IMR-90 (cell line): ENCODE results near the gene NPW.

Experiments
- BHLHE40 ChIP-seq: fragments of 150-350 bp; IDR thresholded peaks from 2 replicates; pipeline ENCODE4 v1.6.1; 2016; ENCODE audit warnings: mild to moderate bottlenecking, low read depth, low read length
- CEBPB ChIP-seq: IDR thresholded peaks from 2 replicates; pipeline ENCODE4 v1.6.1; 2012; ENCODE audit warnings: low read depth, low read length, improper control_type of control experiment
- CHD1 ChIP-seq: IDR thresholded peaks from 2 replicates; pipeline ENCODE4 v1.6.1; 2012; ENCODE audit warnings: low read depth, low read length, improper control_type of control experiment
- FOS ChIP-seq: fragments of 150-350 bp; IDR thresholded peaks from 2 replicates; pipeline ENCODE4 v1.6.1; 2016; ENCODE audit warnings: low read depth, low read length
- MAZ ChIP-seq: IDR thresholded peaks from 2 replicates; pipeline ENCODE4 v1.6.1; 2012; ENCODE audit warnings: low read depth, mild to moderate bottlenecking, low read length, improper control_type of control experiment, moderate library complexity, borderline replicate concordance
- MXI1 ChIP-seq: IDR thresholded peaks from 2 replicates; pipeline ENCODE4 v1.6.1; 2012; ENCODE audit warnings: low read depth, mild to moderate bottlenecking, low read length, moderate library complexity, borderline replicate concordance
- POLR2A ChIP-seq: IDR thresholded peaks from 2 replicates; pipeline ENCODE4 v1.6.1; 2012; ENCODE audit warnings: mild to moderate bottlenecking, low read depth, low read length
- RAD21 ChIP-seq: IDR thresholded peaks from 2 replicates; pipeline ENCODE4 v1.6.1; 2012; ENCODE audit warnings: low read length, improper control_type of control experiment
- RCOR1 ChIP-seq: IDR thresholded peaks from 2 replicates; pipeline ENCODE4 v1.6.1; 2012; ENCODE audit warnings: mild to moderate bottlenecking, low read length, improper control_type of control experiment; ENCODE audit not compliant: insufficient replicate concordance
- RFX5 ChIP-seq: IDR thresholded peaks from 2 replicates; pipeline ENCODE4 v1.8.0; 2012; ENCODE audit warnings: low read depth, mild to moderate bottlenecking, low read length, moderate library complexity
- SMC3 ChIP-seq: fragments of 150-350 bp; IDR thresholded peaks from 2 replicates; pipeline ENCODE4 v1.6.1; 2016; ENCODE audit warnings: low read depth, mild to moderate bottlenecking, antibody characterized with exemption, low read length, moderate library complexity
- TF ChIP-seq, protein P1 (sequence below): conservative IDR thresholded peaks from 2 replicates; pipeline ENCODE4 v1.5.1; 2012; ENCODE audit warnings: mild to moderate bottlenecking, low read depth, low read length, improper control_type of control experiment
- TF ChIP-seq, protein P2 (sequence below): fragments of 150-350 bp; IDR thresholded peaks from 2 replicates; pipeline ENCODE4 v1.6.1; 2016; ENCODE audit warnings: low read depth, mild to moderate bottlenecking, low read length, moderate library complexity, borderline replicate concordance
- TF ChIP-seq, protein P3 (sequence below): fragments of 150-350 bp; IDR thresholded peaks from 2 replicates; pipeline ENCODE4 v1.6.1; 2017; ENCODE audit warnings: mild to moderate bottlenecking, antibody characterized with exemption, low read length, low read depth

DNA sequence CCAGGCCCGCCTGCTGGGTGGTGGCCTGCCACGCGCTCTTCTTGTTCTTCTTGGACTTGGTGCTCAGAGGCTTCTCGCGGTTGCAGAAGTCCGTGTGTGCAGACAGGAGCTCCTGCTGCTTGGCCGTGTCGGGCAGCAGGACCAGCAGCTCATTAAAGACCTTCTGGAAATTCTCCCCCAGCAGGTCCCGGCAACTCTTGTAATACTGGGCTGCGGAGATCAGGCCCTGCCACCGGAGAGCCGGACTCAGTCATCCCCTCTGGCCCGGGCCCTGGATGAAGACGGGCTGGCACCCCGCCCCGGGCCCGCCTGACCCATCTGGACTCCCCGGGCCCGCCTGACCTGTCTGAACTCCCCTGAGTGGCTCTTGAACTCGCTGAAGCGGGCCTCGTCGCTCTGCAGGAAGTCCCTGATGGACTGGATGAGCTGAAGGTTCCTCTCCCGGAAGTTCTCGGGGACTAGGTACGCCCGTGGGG lies 21.2 kb upstream of the NPW start:
- TF ChIP-seq, protein P1, sequence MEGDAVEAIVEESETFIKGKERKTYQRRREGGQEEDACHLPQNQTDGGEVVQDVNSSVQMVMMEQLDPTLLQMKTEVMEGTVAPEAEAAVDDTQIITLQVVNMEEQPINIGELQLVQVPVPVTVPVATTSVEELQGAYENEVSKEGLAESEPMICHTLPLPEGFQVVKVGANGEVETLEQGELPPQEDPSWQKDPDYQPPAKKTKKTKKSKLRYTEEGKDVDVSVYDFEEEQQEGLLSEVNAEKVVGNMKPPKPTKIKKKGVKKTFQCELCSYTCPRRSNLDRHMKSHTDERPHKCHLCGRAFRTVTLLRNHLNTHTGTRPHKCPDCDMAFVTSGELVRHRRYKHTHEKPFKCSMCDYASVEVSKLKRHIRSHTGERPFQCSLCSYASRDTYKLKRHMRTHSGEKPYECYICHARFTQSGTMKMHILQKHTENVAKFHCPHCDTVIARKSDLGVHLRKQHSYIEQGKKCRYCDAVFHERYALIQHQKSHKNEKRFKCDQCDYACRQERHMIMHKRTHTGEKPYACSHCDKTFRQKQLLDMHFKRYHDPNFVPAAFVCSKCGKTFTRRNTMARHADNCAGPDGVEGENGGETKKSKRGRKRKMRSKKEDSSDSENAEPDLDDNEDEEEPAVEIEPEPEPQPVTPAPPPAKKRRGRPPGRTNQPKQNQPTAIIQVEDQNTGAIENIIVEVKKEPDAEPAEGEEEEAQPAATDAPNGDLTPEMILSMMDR = no peak
- TF ChIP-seq POLR2A = no peak
- no peak for TF ChIP-seq RCOR1
- no peak for TF ChIP-seq CEBPB
- no peak for TF ChIP-seq MAZ
- no peak for TF ChIP-seq FOS
- TF ChIP-seq CHD1 = no peak
- TF ChIP-seq RAD21 = no peak
- TF ChIP-seq, protein P2, sequence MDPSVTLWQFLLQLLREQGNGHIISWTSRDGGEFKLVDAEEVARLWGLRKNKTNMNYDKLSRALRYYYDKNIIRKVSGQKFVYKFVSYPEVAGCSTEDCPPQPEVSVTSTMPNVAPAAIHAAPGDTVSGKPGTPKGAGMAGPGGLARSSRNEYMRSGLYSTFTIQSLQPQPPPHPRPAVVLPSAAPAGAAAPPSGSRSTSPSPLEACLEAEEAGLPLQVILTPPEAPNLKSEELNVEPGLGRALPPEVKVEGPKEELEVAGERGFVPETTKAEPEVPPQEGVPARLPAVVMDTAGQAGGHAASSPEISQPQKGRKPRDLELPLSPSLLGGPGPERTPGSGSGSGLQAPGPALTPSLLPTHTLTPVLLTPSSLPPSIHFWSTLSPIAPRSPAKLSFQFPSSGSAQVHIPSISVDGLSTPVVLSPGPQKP = no peak
- TF ChIP-seq, protein P3, sequence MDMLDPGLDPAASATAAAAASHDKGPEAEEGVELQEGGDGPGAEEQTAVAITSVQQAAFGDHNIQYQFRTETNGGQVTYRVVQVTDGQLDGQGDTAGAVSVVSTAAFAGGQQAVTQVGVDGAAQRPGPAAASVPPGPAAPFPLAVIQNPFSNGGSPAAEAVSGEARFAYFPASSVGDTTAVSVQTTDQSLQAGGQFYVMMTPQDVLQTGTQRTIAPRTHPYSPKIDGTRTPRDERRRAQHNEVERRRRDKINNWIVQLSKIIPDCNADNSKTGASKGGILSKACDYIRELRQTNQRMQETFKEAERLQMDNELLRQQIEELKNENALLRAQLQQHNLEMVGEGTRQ = no peak
- TF ChIP-seq MXI1 = no peak
- no peak for TF ChIP-seq RFX5
- TF ChIP-seq BHLHE40 = no peak
- no peak for TF ChIP-seq SMC3
